Measurements from ENCODE around the gene FBXL5.
"Not testable (repeated sequence)": the region's sequence is repeated elsewhere in the genome, so short reads cannot be mapped to it uniquely, and the experiment has no call there.

- not testable (repeated sequence) for TF ChIP-seq CTCF, POLR2A (IDR thresholded peaks at IDR 0.05)
Measured at GRCh38 chr4:15614891-15615290, 40.3 kb downstream of the FBXL5 start.

Measured in Peyer's patch (tissue), 4 donors.